Measurements from ENCODE around the gene IMMP1L. TPM values are rescaled to one million over a fixed set of nuclear protein-coding genes. Genes with fewer than 3 reads are reported as not detected.

The IMMP1L gene
- polyA plus RNA-seq, 1 donor (not counting 4 experiments of a cell fraction or from before 2014, with no cell fraction given) = 39.8 TPM

DNA sequence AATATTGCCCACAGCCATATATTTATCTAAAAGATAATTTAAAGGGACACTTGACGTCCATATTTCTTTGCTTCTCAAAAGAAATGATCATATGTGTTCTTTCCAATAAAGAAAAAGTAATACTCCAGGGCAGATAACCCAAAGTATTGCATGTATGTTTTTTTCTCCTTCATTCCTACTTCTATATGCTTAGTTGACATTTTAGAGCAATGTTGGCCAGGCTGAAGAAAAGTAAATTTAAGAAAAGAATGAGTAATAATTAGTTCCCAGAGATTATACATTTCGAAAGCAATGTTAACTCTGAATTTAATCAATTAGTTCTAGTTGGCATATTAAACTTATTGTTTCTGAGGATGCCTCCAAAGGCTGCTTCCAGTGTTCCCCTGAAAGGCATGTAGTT, 91.6 kb downstream of the IMMP1L start:
- no peaks in the 10 kb centered on the region for H4K20me1 ChIP-seq (ENCODE audit: control insufficient read depth, extremely low read depth, insufficient read depth, low read length)
- dilution Hi-C loops (cut with MboI; ENCODE audit: extremely low pct_ligation_motif_present, low sequenced_read_pairs) = no loop called here
- H3K79me2 ChIP-seq (ENCODE audit: control insufficient read depth, insufficient read depth, low read length) = no peaks in the 10 kb centered on the region
- H3K36me3 ChIP-seq (ENCODE audit: control insufficient read depth in 2 of 2, extremely low read depth in 1 of 2, insufficient read depth in 2 of 2, low read length in 2 of 2) = peaks cover 0 to 2% of the 10 kb centered on the region in 2 experiments
- H3K4me3 ChIP-seq (ENCODE audit: control insufficient read depth in 2 of 3, extremely low read depth in 1 of 3, insufficient read depth in 2 of 3, low read depth in 1 of 3, low read length in 3 of 3) = no peak overlapping the region
- H3K9me3 ChIP-seq (ENCODE audit: control insufficient read depth, low read depth, low read length) = no peaks in the 10 kb centered on the region
- DNase-seq (ENCODE audit: low read depth, low spot score) = no peak
- H3K27ac ChIP-seq (ENCODE audit: control insufficient read depth, insufficient read depth, low read length) = no peak overlapping the region
- no peak for FAIRE-seq
- H3K27me3 ChIP-seq (ENCODE audit: control insufficient read depth, extremely low read depth, insufficient read depth, low read length) = no peaks in the 10 kb centered on the region
- H3K4me1 ChIP-seq (ENCODE audit: control insufficient read depth, extremely low read depth, insufficient read depth, low read length) = no peaks in the 10 kb centered on the region
- TF ChIP-seq, protein P1, sequence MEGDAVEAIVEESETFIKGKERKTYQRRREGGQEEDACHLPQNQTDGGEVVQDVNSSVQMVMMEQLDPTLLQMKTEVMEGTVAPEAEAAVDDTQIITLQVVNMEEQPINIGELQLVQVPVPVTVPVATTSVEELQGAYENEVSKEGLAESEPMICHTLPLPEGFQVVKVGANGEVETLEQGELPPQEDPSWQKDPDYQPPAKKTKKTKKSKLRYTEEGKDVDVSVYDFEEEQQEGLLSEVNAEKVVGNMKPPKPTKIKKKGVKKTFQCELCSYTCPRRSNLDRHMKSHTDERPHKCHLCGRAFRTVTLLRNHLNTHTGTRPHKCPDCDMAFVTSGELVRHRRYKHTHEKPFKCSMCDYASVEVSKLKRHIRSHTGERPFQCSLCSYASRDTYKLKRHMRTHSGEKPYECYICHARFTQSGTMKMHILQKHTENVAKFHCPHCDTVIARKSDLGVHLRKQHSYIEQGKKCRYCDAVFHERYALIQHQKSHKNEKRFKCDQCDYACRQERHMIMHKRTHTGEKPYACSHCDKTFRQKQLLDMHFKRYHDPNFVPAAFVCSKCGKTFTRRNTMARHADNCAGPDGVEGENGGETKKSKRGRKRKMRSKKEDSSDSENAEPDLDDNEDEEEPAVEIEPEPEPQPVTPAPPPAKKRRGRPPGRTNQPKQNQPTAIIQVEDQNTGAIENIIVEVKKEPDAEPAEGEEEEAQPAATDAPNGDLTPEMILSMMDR (optimal IDR thresholded peaks at IDR 0.05 in 1 of 3, IDR thresholded peaks at IDR 0.05 in 1 of 3, conservative IDR thresholded peaks at IDR 0.05 in 1 of 3; ENCODE audit: extremely low read depth in 1 of 3, insufficient read depth in 2 of 3, low read length in 3 of 3) = no peak
- TF ChIP-seq EZH2 (IDR thresholded peaks at IDR 0.05; ENCODE audit: low read length) = no peak
- no peaks in the 10 kb centered on the region for H3K9me1 ChIP-seq (ENCODE audit: control insufficient read depth, extremely low read depth, insufficient read depth, low read length)
- H3K4me2 ChIP-seq (ENCODE audit: control insufficient read depth, extremely low read depth, insufficient read depth, low read depth, low read length) = no peak overlapping the region
- no peak overlapping the region for H3K9ac ChIP-seq (ENCODE audit: control insufficient read depth, extremely low read depth, insufficient read depth, low read length)
- no peak overlapping the region for H2AFZ ChIP-seq (ENCODE audit: control insufficient read depth, low read length)

GRCh38 chr11:31417357-31417756, 92.1 kb downstream of the IMMP1L start:
- H3K79me2 ChIP-seq (ENCODE audit: control insufficient read depth, insufficient read depth, low read length) = no peaks in the 10 kb centered on the region
- H3K4me1 ChIP-seq (ENCODE audit: control insufficient read depth, extremely low read depth, insufficient read depth, low read length) = peaks cover 3% of the 10 kb centered on the region
- H3K4me2 ChIP-seq (ENCODE audit: control insufficient read depth, extremely low read depth, insufficient read depth, low read depth, low read length) = no peak overlapping the region
- peaks cover 0 to 2% of the 10 kb centered on the region in 2 experiments for H3K36me3 ChIP-seq (ENCODE audit: control insufficient read depth in 2 of 2, extremely low read depth in 1 of 2, insufficient read depth in 2 of 2, low read length in 2 of 2)
- no peak for FAIRE-seq
- TF ChIP-seq EZH2 (IDR thresholded peaks at IDR 0.05; ENCODE audit: low read length) = no peak
- TF ChIP-seq, protein P1 (optimal IDR thresholded peaks at IDR 0.05 in 1 of 3, IDR thresholded peaks at IDR 0.05 in 1 of 3, conservative IDR thresholded peaks at IDR 0.05 in 1 of 3; ENCODE audit: extremely low read depth in 1 of 3, insufficient read depth in 2 of 3, low read length in 3 of 3) = no peak
- dilution Hi-C loops (cut with MboI; ENCODE audit: extremely low pct_ligation_motif_present, low sequenced_read_pairs) = no loop called here
- H3K27me3 ChIP-seq (ENCODE audit: control insufficient read depth, extremely low read depth, insufficient read depth, low read length) = no peaks in the 10 kb centered on the region
- H4K20me1 ChIP-seq (ENCODE audit: control insufficient read depth, extremely low read depth, insufficient read depth, low read length) = no peaks in the 10 kb centered on the region
- H3K9me3 ChIP-seq (ENCODE audit: control insufficient read depth, low read depth, low read length) = no peaks in the 10 kb centered on the region
- no peak overlapping the region for H3K9ac ChIP-seq (ENCODE audit: control insufficient read depth, extremely low read depth, insufficient read depth, low read length)
- no peak overlapping the region for H2AFZ ChIP-seq (ENCODE audit: control insufficient read depth, low read length)
- no peak for DNase-seq (ENCODE audit: low read depth, low spot score)
- no peak overlapping the region for H3K27ac ChIP-seq (ENCODE audit: control insufficient read depth, insufficient read depth, low read length)
- H3K4me3 ChIP-seq (ENCODE audit: control insufficient read depth in 2 of 3, extremely low read depth in 1 of 3, insufficient read depth in 2 of 3, low read depth in 1 of 3, low read length in 3 of 3) = no peak overlapping the region
- H3K9me1 ChIP-seq (ENCODE audit: control insufficient read depth, extremely low read depth, insufficient read depth, low read length) = no peaks in the 10 kb centered on the region
